Fibroblast of lung (primary cell): ENCODE measurements around the gene PPIP5K1. TPM values are rescaled to one million over a fixed set of nuclear protein-coding genes. Genes with fewer than 3 reads are reported as not detected.
"Not testable (repeated sequence)": the region's sequence is repeated elsewhere in the genome, so short reads cannot be mapped to it uniquely, and the experiment has no call there.

Experiments used
- DNase-seq, 2 donors: peaks; one replicate each; pipeline versions ENCODE4 v3.0.0 to v3.0.0-alpha.2; 2010; ENCODE audit warnings: low read depth in 2 of 2
- H2AFZ ChIP-seq: 2 replicates; pipeline ENCODE4 v1.5.1; 2012; ENCODE audit warnings: low read length, control low read depth, inconsistent platforms
- H3K27ac ChIP-seq: 2 replicates; pipeline ENCODE4 v1.5.1; 2011; ENCODE audit warnings: low read length, control low read depth; ENCODE audit not compliant: insufficient read depth
- H3K27me3 ChIP-seq: 2 replicates; pipeline ENCODE4 v1.5.1; 2011; ENCODE audit warnings: mild to moderate bottlenecking, low read length; ENCODE audit not compliant: control insufficient read depth, insufficient read depth
- H3K36me3 ChIP-seq: 2 replicates; pipeline ENCODE4 v1.5.1; 2011; ENCODE audit warnings: low read length; ENCODE audit not compliant: control insufficient read depth, insufficient read depth
- H3K4me1 ChIP-seq: 2 replicates; pipeline ENCODE4 v1.5.1; 2011; ENCODE audit warnings: low read length; ENCODE audit not compliant: control insufficient read depth, insufficient read depth; ENCODE audit errors: extremely low read depth
- H3K4me2 ChIP-seq: 2 replicates; pipeline ENCODE4 v1.5.1; 2011; ENCODE audit warnings: low read length, control low read depth; ENCODE audit not compliant: insufficient read depth; ENCODE audit errors: extremely low read depth
- H3K4me3 ChIP-seq, 4 experiments: fragments of 200-600 bp in 1 of 4; sonication (generic) in 1 of 4; replicated peaks in 1 of 4; 2 replicates each; pipeline ENCODE4 v1.5.1; 2011 to 2016; ENCODE audit warnings: low read length in 4 of 4, low read depth in 3 of 4, mild to moderate bottlenecking in 3 of 4, control low read depth in 2 of 4, inconsistent platforms in 1 of 4, mixed read lengths in 1 of 4; ENCODE audit not compliant: insufficient read depth in 1 of 4; ENCODE audit errors: control extremely low read depth in 1 of 4
- H3K79me2 ChIP-seq: 2 replicates; pipeline ENCODE4 v1.5.1; 2012; ENCODE audit warnings: mild to moderate bottlenecking, low read length, inconsistent platforms; ENCODE audit not compliant: control insufficient read depth, insufficient read depth
- H3K9ac ChIP-seq: 2 replicates; pipeline ENCODE4 v1.5.1; 2011; ENCODE audit warnings: mild to moderate bottlenecking, low read length, control low read depth; ENCODE audit not compliant: insufficient read depth
- H3K9me3 ChIP-seq: 2 replicates; pipeline ENCODE4 v1.5.1; 2012; ENCODE audit warnings: low read depth, low read length; ENCODE audit not compliant: control insufficient read depth, insufficient read depth
- H4K20me1 ChIP-seq: 2 replicates; pipeline ENCODE4 v1.5.1; 2011; ENCODE audit warnings: low read length; ENCODE audit not compliant: control insufficient read depth, insufficient read depth; ENCODE audit errors: extremely low read depth
- CTCF ChIP-seq, 2 donors: IDR thresholded peaks in 1 of 2; conservative IDR thresholded peaks in 1 of 2; 1 replicate in 1 of 2; 2 replicates in 1 of 2; pipeline ENCODE4 v1.5.1; 2011 to 2012; ENCODE audit warnings: low read length in 2 of 2, control low read depth in 1 of 2, inconsistent platforms in 1 of 2, low read depth in 1 of 2, mild to moderate bottlenecking in 1 of 2
- EZH2 ChIP-seq: IDR thresholded peaks from 2 replicates; pipeline ENCODE4 v1.5.1; 2012; ENCODE audit warnings: low read length, control low read depth, mild to moderate bottlenecking; ENCODE audit errors: missing control alignments
- polyA minus RNA-seq: library from RNA; depleted of rRNA, polyadenylated mRNA; stranded (reverse); fragments of >200 nt; gene quantifications from 2 replicates; pipeline ENCODE4 v1.2.3, GENCODE V29; 2011; ENCODE audit warnings: low replicate concordance
- polyA plus RNA-seq, 2 donors: library from polyadenylated mRNA; depleted of rRNA in 1 of 2; stranded (reverse) in 1 of 2; unstranded in 1 of 2; fragments of >200 nt; gene quantifications; 2 replicates each; pipeline ENCODE4 v1.2.1, GENCODE V29; 2011 to 2012; ENCODE audit warnings: missing spikeins in 1 of 2
- total RNA-seq: library from RNA; depleted of rRNA; stranded (reverse); fragments of >200 nt; gene quantifications from 2 replicates; pipeline ENCODE4 v1.2.1, GENCODE V29; 2014

Gene PPIP5K1
- total RNA-seq (27.0 and 40.8 TPM in 2 replicates), polyA plus RNA-seq (19.6 and 21.2 TPM in 2 replicates), polyA minus RNA-seq (19.0 and 24.3 TPM in 2 replicates)
- polyA plus RNA-seq (2012): 9.9 and 11.4 TPM in 2 replicates

- H3K27me3 ChIP-seq, H3K4me3 ChIP-seq, H4K20me1 ChIP-seq, H2AFZ ChIP-seq, H3K79me2 ChIP-seq, H3K9me3 ChIP-seq, H3K9ac ChIP-seq, H3K27ac ChIP-seq, H3K4me1 ChIP-seq, DNase-seq, H3K4me2 ChIP-seq, H3K36me3 ChIP-seq: not testable (repeated sequence)
Observed at GRCh38 chr15:43589778-43590466, at the start of gene PPIP5K1. Gene PPIP5K1, minus strand, starts transcription at chr15:43590208. Its CDS starts 5,704 bp downstream, at chr15:43584504.

- not testable (repeated sequence) for H4K20me1 ChIP-seq, H3K27me3 ChIP-seq, DNase-seq, H3K4me2 ChIP-seq, H3K9me3 ChIP-seq, H3K4me3 ChIP-seq, H3K4me1 ChIP-seq, H3K79me2 ChIP-seq, H3K27ac ChIP-seq, H2AFZ ChIP-seq, H3K9ac ChIP-seq, H3K36me3 ChIP-seq
Observed at GRCh38 chr15:43638464-43639204, 48.6 kb upstream of the PPIP5K1 start.

- DNase-seq, H4K20me1 ChIP-seq: not testable (repeated sequence)
Observed at GRCh38 chr15:43626937-43627336, 36.9 kb upstream of the PPIP5K1 start.

GRCh38 chr15:43625106-43625505, 35.1 kb upstream of the PPIP5K1 start:
- H3K4me3 ChIP-seq: no peak overlapping the region

More at GRCh38 chr15:43626937-43627336, 36.9 kb upstream of the PPIP5K1 start:
- not testable (repeated sequence) for H2AFZ ChIP-seq, H3K9ac ChIP-seq, H3K36me3 ChIP-seq, H3K9me3 ChIP-seq, H3K27me3 ChIP-seq, H3K79me2 ChIP-seq, H3K4me2 ChIP-seq, H3K27ac ChIP-seq, H3K4me1 ChIP-seq, H3K4me3 ChIP-seq

GRCh38 chr15:43622068-43622799, 32.2 kb upstream of the PPIP5K1 start:
- not testable (repeated sequence) for H3K27me3 ChIP-seq, H3K4me1 ChIP-seq, H3K79me2 ChIP-seq, H4K20me1 ChIP-seq, H3K4me2 ChIP-seq, H3K4me3 ChIP-seq, H3K9ac ChIP-seq, H3K36me3 ChIP-seq, H3K9me3 ChIP-seq, H3K27ac ChIP-seq, H2AFZ ChIP-seq, DNase-seq

More at GRCh38 chr15:43625106-43625505, 35.1 kb upstream of the PPIP5K1 start:
- Histone ChIP-seq H2AFZ (no peak overlapping the region), H3K4me2 (no peak overlapping the region), H3K27me3 (no peaks in the 10 kb centered on the region), H3K9ac (no peak overlapping the region), H4K20me1 (no peaks in the 10 kb centered on the region), H3K27ac (no peak overlapping the region), H3K36me3 (no peaks in the 10 kb centered on the region), H3K4me1 (no peaks in the 10 kb centered on the region), H3K79me2 (no peaks in the 10 kb centered on the region), H3K9me3 (no peaks in the 10 kb centered on the region)
- DNase-seq: no peak
- no peak for TF ChIP-seq EZH2
- TF ChIP-seq CTCF (conservative IDR thresholded peaks at IDR 0.05 in 1 of 2, IDR thresholded peaks at IDR 0.05 in 1 of 2; ENCODE audit: low read depth in 1 of 2, low read length in 2 of 2): no peak
